GM18526 (cell line): ENCODE measurements around the gene TPST2.

ENCODE experiments used
- POLR2A ChIP-seq: IDR thresholded peaks from 3 replicates; pipeline ENCODE4 v1.6.1; 2011; ENCODE audit not compliant: insufficient read length; ENCODE audit errors: extremely low read depth

Gene TPST2

GRCh38 chr22:26593763-26594162 is 3.8 kb upstream of the TPST2 start:
- no peak for TF ChIP-seq POLR2A

- no peak for TF ChIP-seq POLR2A
Observed at GRCh38 chr22:26592421-26592891, 2.5 kb upstream of the TPST2 start.

GRCh38 chr22:26589367-26589844 is 526 bp downstream of the TPST2 start:
- no peak for TF ChIP-seq POLR2A

GRCh38 chr22:26588729-26589366 is 1.1 kb downstream of the TPST2 start:
- TF ChIP-seq POLR2A, result no peak

GRCh38 chr22:26587991-26588613 is 1.8 kb downstream of the TPST2 start:
- TF ChIP-seq POLR2A, result no peak

GRCh38 chr22:26586556-26587325 is 3.2 kb downstream of the TPST2 start:
- TF ChIP-seq POLR2A, result no peak

- TF ChIP-seq POLR2A, result no peak
Observed at GRCh38 chr22:26585104-26585790, 4.7 kb downstream of the TPST2 start.

- TF ChIP-seq POLR2A, result no peak
Observed at GRCh38 chr22:26584010-26584409, 5.9 kb downstream of the TPST2 start.

- TF ChIP-seq POLR2A, result no peak
Observed at GRCh38 chr22:26581633-26582168, 8.2 kb downstream of the TPST2 start.

- TF ChIP-seq POLR2A, result no peak
Observed at GRCh38 chr22:26581026-26581425, 8.9 kb downstream of the TPST2 start.

GRCh38 chr22:26580240-26580962 is 9.5 kb downstream of the TPST2 start:
- no peak for TF ChIP-seq POLR2A

GRCh38 chr22:26579331-26579886 is 10.5 kb downstream of the TPST2 start:
- TF ChIP-seq POLR2A, result no peak

- TF ChIP-seq POLR2A, result no peak
Observed at GRCh38 chr22:26577081-26577480, 12.9 kb downstream of the TPST2 start.

- no peak for TF ChIP-seq POLR2A
Observed at GRCh38 chr22:26576026-26576680, 13.8 kb downstream of the TPST2 start.
